H1 (cell line): ENCODE measurements around the gene WDR7. TPM values are rescaled to one million over a fixed set of nuclear protein-coding genes. Genes with fewer than 3 reads are reported as not detected.

Experiments used
- CTCF ChIA-PET: fragments of 300-600 bp; sonication (Branson Sonifier 250); formaldehyde crosslinking; loops from one replicate; lab custom pipeline; 2021; ENCODE audit not compliant: partially characterized antibody; lab: Charles Lee
- POLR2A ChIA-PET: fragments of 300-600 bp; sonication (Branson Sonifier 250); formaldehyde crosslinking; loops from one replicate; lab custom pipeline; 2021; ENCODE audit warnings: inconsistent platforms; ENCODE audit not compliant: partially characterized antibody; lab: Charles Lee
- DNase-seq, 2 experiments: peaks; one replicate each; pipeline versions ENCODE4 v3.0.0 to v3.0.0-alpha.2; 2010 to 2022; ENCODE audit warnings: low spot score in 2 of 2, low read depth in 1 of 2, mixed read lengths in 1 of 2
- FAIRE-seq: peaks from 2 replicates; lab custom pipeline; 2011; peaks lifted over from hg19 to GRCh38; lab: Jason Lieb, UNC
- H2AFZ ChIP-seq: 2 replicates; pipeline ENCODE4 v1.8.1; 2012; ENCODE audit warnings: low read length, inconsistent platforms
- H2AK5ac ChIP-seq: 2 replicates; pipeline ENCODE4 v1.6.1; 2013; ENCODE audit warnings: low read depth, low read length
- H2BK120ac ChIP-seq: replicated peaks from 2 replicates; pipeline ENCODE3; 2013; ENCODE audit warnings: low read depth, low read length, inconsistent platforms
- H2BK12ac ChIP-seq: 2 replicates; pipeline ENCODE4 v1.6.1; 2013; ENCODE audit warnings: low read depth, low read length
- H2BK15ac ChIP-seq: 2 replicates; pipeline ENCODE4 v1.6.1; 2013; ENCODE audit warnings: low read length
- H2BK20ac ChIP-seq: 2 replicates; pipeline ENCODE4 v1.6.1; 2013; ENCODE audit warnings: low read length
- H2BK5ac ChIP-seq: 2 replicates; pipeline ENCODE4 v1.6.1; 2013; ENCODE audit warnings: low read depth, low read length
- H3K14ac ChIP-seq: 2 replicates; pipeline ENCODE4 v1.6.1; 2013; ENCODE audit warnings: inconsistent platforms; ENCODE audit not compliant: insufficient read length
- H3K18ac ChIP-seq: 2 replicates; pipeline ENCODE4 v1.6.1; 2013; ENCODE audit warnings: low read length; ENCODE audit errors: extremely low read depth
- H3K23ac ChIP-seq: 2 replicates; pipeline ENCODE4 v1.6.1; 2013; ENCODE audit warnings: inconsistent platforms; ENCODE audit not compliant: insufficient read length
- H3K23me2 ChIP-seq: 2 replicates; pipeline ENCODE4 v1.6.1; 2013; ENCODE audit warnings: low read depth, low read length
- H3K27ac ChIP-seq: 2 replicates; pipeline ENCODE4 v1.6.1; 2011; ENCODE audit warnings: low read depth, low read length, inconsistent platforms
- H3K27me3 ChIP-seq, 4 experiments: replicated peaks in 1 of 4; 1 replicate in 1 of 4; 2 replicates in 3 of 4; pipeline versions ENCODE4 v1.6.1 to v1.8.1; 2011 to 2013; ENCODE audit warnings: low read length in 3 of 4, mild to moderate bottlenecking in 3 of 4, inconsistent platforms in 2 of 4, mixed read lengths in 2 of 4, moderate library complexity in 1 of 4; ENCODE audit not compliant: control insufficient read depth in 3 of 4, insufficient read depth in 3 of 4; ENCODE audit errors: extremely low read depth in 1 of 4
- H3K36me3 ChIP-seq, 4 experiments: 2 replicates each; pipeline versions ENCODE4 v1.6.1 to v1.8.1; 2011 to 2013; ENCODE audit warnings: mild to moderate bottlenecking in 4 of 4, low read length in 3 of 4, moderate library complexity in 2 of 4, control low read depth in 1 of 4, inconsistent platforms in 1 of 4; ENCODE audit not compliant: insufficient read depth in 4 of 4, control insufficient read depth in 2 of 4
- H3K4ac ChIP-seq: replicated peaks from 2 replicates; pipeline ENCODE3; 2013; ENCODE audit warnings: low read length, low read depth, mixed read lengths, inconsistent platforms; ENCODE audit not compliant: insufficient read length
- H3K4me1 ChIP-seq, 4 experiments: replicated peaks in 1 of 4; 1 replicate in 1 of 4; 2 replicates in 3 of 4; pipeline versions ENCODE4 v1.6.1 to v1.8.1; 2011 to 2013; ENCODE audit warnings: low read length in 3 of 4, inconsistent platforms in 2 of 4, mixed read lengths in 1 of 4; ENCODE audit not compliant: insufficient read depth in 4 of 4, control insufficient read depth in 3 of 4
- H3K4me2 ChIP-seq, 2 experiments: 2 replicates each; pipeline versions ENCODE4 v1.6.1 to v1.8.1; 2011 to 2013; ENCODE audit warnings: low read depth in 2 of 2, low read length in 2 of 2, control low read depth in 1 of 2, inconsistent platforms in 1 of 2, mild to moderate bottlenecking in 1 of 2; ENCODE audit not compliant: insufficient read depth in 1 of 2
- H3K4me3 ChIP-seq, 4 experiments: fragments of 200-600, 300-600 bp in 1 of 4; sonication (generic), shearing (Covaris generic), sonication (Bioruptor Twin) in 1 of 4; 2 replicates each; pipeline versions ENCODE4 v1.5.1 to v1.8.1; 2011 to 2016; ENCODE audit warnings: low read length in 4 of 4, low read depth in 3 of 4, control low read depth in 2 of 4, inconsistent platforms in 2 of 4, mild to moderate bottlenecking in 2 of 4, mixed read lengths in 1 of 4, moderate library complexity in 1 of 4; ENCODE audit not compliant: insufficient read depth in 2 of 4; ENCODE audit errors: extremely low read depth in 1 of 4
- H3K56ac ChIP-seq: replicated peaks from 2 replicates; pipeline ENCODE3; 2013; ENCODE audit warnings: low read depth, mild to moderate bottlenecking, mixed read lengths, low read length, inconsistent platforms; ENCODE audit not compliant: insufficient read length
- H3K79me1 ChIP-seq: 2 replicates; pipeline ENCODE4 v1.6.1; 2013; ENCODE audit warnings: low read depth, low read length, control low read depth
- H3K79me2 ChIP-seq, 2 experiments: 2 replicates each; pipeline versions ENCODE4 v1.6.1 to v1.8.1; 2012 to 2013; ENCODE audit warnings: low read length in 2 of 2, mild to moderate bottlenecking in 2 of 2, inconsistent platforms in 1 of 2; ENCODE audit not compliant: insufficient read depth in 2 of 2, control insufficient read depth in 1 of 2
- H3K9ac ChIP-seq, 4 experiments: replicated peaks in 1 of 4; 1 replicate in 1 of 4; 2 replicates in 3 of 4; pipeline versions ENCODE4 v1.6.1 to v1.8.1; 2011 to 2013; ENCODE audit warnings: low read depth in 3 of 4, low read length in 3 of 4, control low read depth in 2 of 4, mild to moderate bottlenecking in 2 of 4, moderate library complexity in 2 of 4, inconsistent platforms in 1 of 4; ENCODE audit errors: extremely low read depth in 1 of 4
- H3K9me3 ChIP-seq, 2 experiments: 2 replicates each; pipeline versions ENCODE4 v1.6.1 to v1.8.1; 2012 to 2013; ENCODE audit warnings: mild to moderate bottlenecking in 2 of 2, moderate library complexity in 2 of 2, control low read depth in 1 of 2, inconsistent platforms in 1 of 2, low read depth in 1 of 2, low read length in 1 of 2, mixed read lengths in 1 of 2; ENCODE audit not compliant: insufficient read depth in 2 of 2
- H4K20me1 ChIP-seq, 2 experiments: replicated peaks in 1 of 2; 2 replicates each; pipeline versions ENCODE3 to v1.8.1; 2011 to 2013; ENCODE audit warnings: inconsistent platforms in 2 of 2, low read length in 2 of 2, mild to moderate bottlenecking in 1 of 2; ENCODE audit not compliant: insufficient read depth in 2 of 2, control insufficient read depth in 1 of 2
- H4K5ac ChIP-seq: 2 replicates; pipeline ENCODE4 v1.6.1; 2013; ENCODE audit warnings: low read length, low read depth, mixed read lengths, inconsistent platforms; ENCODE audit not compliant: insufficient read length
- H4K8ac ChIP-seq: 2 replicates; pipeline ENCODE4 v1.8.0; 2013; ENCODE audit warnings: mild to moderate bottlenecking, moderate library complexity, low read length, inconsistent platforms; ENCODE audit not compliant: insufficient read depth; ENCODE audit errors: extremely low read depth
- H4K91ac ChIP-seq: replicated peaks from 2 replicates; pipeline ENCODE3; 2013; ENCODE audit warnings: low read length, mixed read lengths, inconsistent platforms; ENCODE audit not compliant: insufficient read length
- CBX5 ChIP-seq: fragments of 300-800, 300-1000 bp; sonication (generic); IDR thresholded peaks from 2 replicates; pipeline ENCODE4 v1.7.1; 2016; ENCODE audit warnings: antibody characterized with exemption, low read length, low read depth
- CHD2 ChIP-seq: IDR thresholded peaks from 2 replicates; pipeline ENCODE4 v1.6.1; 2012; ENCODE audit warnings: low read length, improper control_type of control experiment
- HDAC2 ChIP-seq, 2 experiments: fragments of 300-600 bp in 1 of 2; sonication (generic) in 1 of 2; IDR thresholded peaks; 2 replicates each; pipeline ENCODE4 v1.6.1; 2011 to 2012; ENCODE audit warnings: low read depth in 2 of 2, low read length in 2 of 2, mild to moderate bottlenecking in 2 of 2, moderate library complexity in 2 of 2, borderline replicate concordance in 1 of 2, inconsistent platforms in 1 of 2
- HDAC6 ChIP-seq: IDR thresholded peaks from one replicate; pipeline ENCODE4 v1.7.1; 2012; ENCODE audit warnings: low read depth, mild to moderate bottlenecking, inconsistent platforms, low read length, moderate library complexity
- KDM1A ChIP-seq: fragments of 200-600, 300-600 bp; sonication (generic); IDR thresholded peaks from 2 replicates; pipeline ENCODE4 v1.7.1; 2016; ENCODE audit warnings: mild to moderate bottlenecking, low read length, borderline replicate concordance
- KDM4A ChIP-seq: IDR thresholded peaks from one replicate; pipeline ENCODE4 v1.7.1; 2012; ENCODE audit warnings: low read depth, mild to moderate bottlenecking, moderate library complexity, low read length, inconsistent platforms; ENCODE audit not compliant: severe bottlenecking
- PHF8 ChIP-seq: fragments of 200-600 bp; sonication (generic); conservative IDR thresholded peaks from 2 replicates; pipeline ENCODE4 v1.7.1; 2012; ENCODE audit warnings: low read depth, mild to moderate bottlenecking, inconsistent platforms, low read length, moderate library complexity
- ZNF274 ChIP-seq: IDR thresholded peaks from 2 replicates; pipeline ENCODE4 v1.7.0; 2012; ENCODE audit warnings: low read length, borderline replicate concordance; ENCODE audit errors: extremely low read depth
- WGBS, 2 experiments: shearing (Covaris generic) in 1 of 2; methylation state at CpG; one replicate each; pipeline versions ENCODE4 v1.1.6 to v1.1.7; 2013 to 2015; ENCODE audit warnings: low lambda C conversion rate in 2 of 2, mixed read lengths in 2 of 2, inconsistent platforms in 1 of 2, low coverage in 1 of 2, missing lambda C conversion rate in 1 of 2; ENCODE audit not compliant: insufficient replicate concordance in 2 of 2, insufficient coverage in 1 of 2, insufficient read length in 1 of 2; ENCODE audit errors: extremely low coverage in 1 of 2, missing lambda C conversion rate in 1 of 2; 5-methylcytosine and 5-hydroxymethylcytosine counted together
- polyA plus RNA-seq, 7 experiments: library from polyadenylated mRNA; depleted of rRNA in 3 of 7; stranded (reverse) in 5 of 7; unstranded in 2 of 7; fragments of >200 nt in 5 of 7; fragments of 200-250 nt in 2 of 7; gene quantifications; 1 replicate in 5 of 7; 2 replicates in 1 of 7; 4 replicates in 1 of 7; pipeline versions ENCODE4 v1.2.1 to v1.2.3, GENCODE V29; 2011 to 2013; ENCODE audit warnings: missing spikeins in 2 of 7, mixed read lengths in 2 of 7
- total RNA-seq: library from RNA; stranded (reverse); fragmentation: NEBNext Ultra II Directional; extraction: Animal tissue kit (Norgen Biotek cat#: 25700); gene quantifications from 2 replicates; pipeline ENCODE4 v1.2.1, GENCODE V29; 2021
- TF ChIP-seq, protein P1 (sequence below): IDR thresholded peaks from 2 replicates; pipeline ENCODE4 v1.6.1; 2012; ENCODE audit warnings: inconsistent platforms
- TF ChIP-seq, protein P2 (sequence below): IDR thresholded peaks from 2 replicates; pipeline ENCODE4 v1.6.1; 2012; ENCODE audit warnings: inconsistent platforms
- TF ChIP-seq, protein P3 (sequence below): IDR thresholded peaks from 2 replicates; pipeline ENCODE4 v1.6.1; 2012; ENCODE audit warnings: low read length, inconsistent platforms

The WDR7 gene
- total and polyA plus RNA-seq, 2 of the 8 experiments (the other 6 are each of a cell fraction or from before 2014, with no cell fraction given) = 5.5 to 15.2 TPM

DNA sequence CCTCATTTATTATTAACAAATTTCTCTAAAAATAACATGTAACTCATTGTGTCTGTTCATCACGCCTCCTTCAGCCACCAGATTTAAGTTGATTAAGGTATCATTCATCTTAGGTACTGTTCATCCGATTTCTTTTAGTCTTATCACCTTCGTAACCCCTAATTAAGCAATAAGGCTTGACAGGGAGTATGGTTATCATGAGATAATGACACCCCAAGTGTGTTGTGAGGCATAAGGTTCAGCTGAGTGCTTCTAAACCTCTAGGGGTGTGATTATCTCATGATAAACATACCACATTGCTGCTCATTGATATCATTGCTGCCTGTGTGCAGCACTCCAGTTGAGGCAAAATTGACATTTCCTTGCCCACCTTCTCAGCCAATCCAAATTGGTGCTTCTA, 336.9 kb downstream of the WDR7 start:
- Histone ChIP-seq H2BK15ac (no peak overlapping the region), H3K23me2 (no peaks in the 10 kb centered on the region), H3K4me1 (peaks cover 0 to 6% (median 2%) of the 10 kb centered on the region in 4 experiments; a peak in 3 of 7 replicates), H3K79me1 (no peaks in the 10 kb centered on the region), H4K20me1 (no peaks in the 10 kb centered on the region), H3K9me3 (no peaks in the 10 kb centered on the region), H3K14ac (no peak overlapping the region), H2AK5ac (no peak overlapping the region), H2BK20ac (no peak overlapping the region), H3K56ac (no peak overlapping the region), H3K18ac (no peak overlapping the region), H3K36me3 (no peaks in the 10 kb centered on the region), H3K23ac (no peak overlapping the region), H3K27ac (no peak overlapping the region), H4K91ac (no peak overlapping the region), H3K79me2 (no peaks in the 10 kb centered on the region), H2BK12ac (no peak overlapping the region), H4K8ac (no peak overlapping the region), H3K4ac (no peak overlapping the region), H3K27me3 (no peaks in the 10 kb centered on the region), H3K4me3 (no peak overlapping the region), H4K5ac (no peak overlapping the region), H3K4me2 (no peak overlapping the region), H2AFZ (no peak overlapping the region), H2BK5ac (no peak overlapping the region), H3K9ac (no peak overlapping the region), H2BK120ac (no peak overlapping the region)
- ChIA-PET POLR2A (no interaction called here), CTCF (interaction anchor here (0.6 kb wide), 1 partner anchor 539 kb away, joined by 3 read pairs; no protein-coding TSS in a partner anchor)
- WGBS, 2 experiments = 84% methylated on average over 3 of the region's 3 CpGs; no CpG with 5 or more reads in 1 of the 2 experiments
- TF ChIP-seq CHD2 (no peak), KDM1A (no peak), ZNF274 (no peak), HDAC2 (IDR thresholded peaks at IDR 0.05; ENCODE audit: borderline replicate concordance in 1 of 2, low read depth in 2 of 2, low read length in 2 of 2) (no peak), HDAC6 (no peak), CBX5 (no peak), PHF8 (no peak), KDM4A (no peak)
- TF ChIP-seq, protein P1, sequence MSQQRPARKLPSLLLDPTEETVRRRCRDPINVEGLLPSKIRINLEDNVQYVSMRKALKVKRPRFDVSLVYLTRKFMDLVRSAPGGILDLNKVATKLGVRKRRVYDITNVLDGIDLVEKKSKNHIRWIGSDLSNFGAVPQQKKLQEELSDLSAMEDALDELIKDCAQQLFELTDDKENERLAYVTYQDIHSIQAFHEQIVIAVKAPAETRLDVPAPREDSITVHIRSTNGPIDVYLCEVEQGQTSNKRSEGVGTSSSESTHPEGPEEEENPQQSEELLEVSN = no peak
- TF ChIP-seq, protein P2, sequence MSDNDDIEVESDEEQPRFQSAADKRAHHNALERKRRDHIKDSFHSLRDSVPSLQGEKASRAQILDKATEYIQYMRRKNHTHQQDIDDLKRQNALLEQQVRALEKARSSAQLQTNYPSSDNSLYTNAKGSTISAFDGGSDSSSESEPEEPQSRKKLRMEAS = no peak
- TF ChIP-seq, protein P3, sequence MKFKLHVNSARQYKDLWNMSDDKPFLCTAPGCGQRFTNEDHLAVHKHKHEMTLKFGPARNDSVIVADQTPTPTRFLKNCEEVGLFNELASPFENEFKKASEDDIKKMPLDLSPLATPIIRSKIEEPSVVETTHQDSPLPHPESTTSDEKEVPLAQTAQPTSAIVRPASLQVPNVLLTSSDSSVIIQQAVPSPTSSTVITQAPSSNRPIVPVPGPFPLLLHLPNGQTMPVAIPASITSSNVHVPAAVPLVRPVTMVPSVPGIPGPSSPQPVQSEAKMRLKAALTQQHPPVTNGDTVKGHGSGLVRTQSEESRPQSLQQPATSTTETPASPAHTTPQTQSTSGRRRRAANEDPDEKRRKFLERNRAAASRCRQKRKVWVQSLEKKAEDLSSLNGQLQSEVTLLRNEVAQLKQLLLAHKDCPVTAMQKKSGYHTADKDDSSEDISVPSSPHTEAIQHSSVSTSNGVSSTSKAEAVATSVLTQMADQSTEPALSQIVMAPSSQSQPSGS = no peak
- DNase-seq (no peak), FAIRE-seq (no peak)
